ENCODE data around the gene IMMP2L.
"Not testable (repeated sequence)": the region's sequence is repeated elsewhere in the genome, so short reads cannot be mapped to it uniquely, and the experiment has no call there.

IMMP2L gene

DNA sequence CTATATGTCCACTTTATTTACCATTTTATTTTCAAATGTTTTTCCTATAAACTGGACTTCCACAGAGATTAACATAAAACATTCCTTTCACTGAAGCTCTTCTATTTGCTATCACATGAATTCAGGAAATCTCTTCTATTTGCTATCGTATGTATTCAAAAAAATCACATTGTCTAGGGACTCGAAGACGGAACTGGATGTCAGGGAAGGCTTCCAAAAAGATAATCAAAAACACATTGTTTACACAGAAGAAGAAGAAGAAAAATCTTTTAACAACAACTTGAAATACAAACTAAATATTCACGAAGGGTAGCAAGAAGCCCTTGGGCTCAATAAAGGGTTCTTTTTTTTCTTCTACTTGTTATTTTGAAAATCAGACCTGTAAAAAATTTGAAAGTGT lies 897.5 kb downstream of the IMMP2L start:
- DNase-seq = no peak

DNA sequence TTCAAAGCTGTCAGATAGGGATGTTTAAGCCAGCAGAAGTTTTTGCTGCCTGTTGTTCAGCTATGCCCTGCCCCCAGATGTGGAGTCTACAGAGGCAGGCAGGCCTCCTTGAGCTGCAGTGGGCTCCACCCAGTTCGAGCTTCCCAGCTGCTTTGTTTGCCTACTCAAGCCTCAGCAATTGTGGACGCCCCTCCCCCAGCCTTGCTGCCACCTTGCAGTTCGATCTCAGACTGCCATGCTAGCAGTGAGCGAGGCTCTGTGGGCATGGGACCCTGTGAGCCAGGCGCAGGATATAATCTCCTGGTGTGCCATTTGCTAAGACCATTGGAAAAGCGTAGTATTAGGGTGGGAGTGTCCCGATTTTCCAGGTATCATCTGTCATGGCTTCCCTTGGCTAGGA lies 901.7 kb downstream of the IMMP2L start:
- DNase-seq = not testable (repeated sequence)

GRCh38 chr7:110650328-110650727 lies 912.0 kb downstream of the IMMP2L start:
- DNase-seq = no peak

GRCh38 chr7:110647266-110647665 lies 915.0 kb downstream of the IMMP2L start:
- DNase-seq = no peak

DNA sequence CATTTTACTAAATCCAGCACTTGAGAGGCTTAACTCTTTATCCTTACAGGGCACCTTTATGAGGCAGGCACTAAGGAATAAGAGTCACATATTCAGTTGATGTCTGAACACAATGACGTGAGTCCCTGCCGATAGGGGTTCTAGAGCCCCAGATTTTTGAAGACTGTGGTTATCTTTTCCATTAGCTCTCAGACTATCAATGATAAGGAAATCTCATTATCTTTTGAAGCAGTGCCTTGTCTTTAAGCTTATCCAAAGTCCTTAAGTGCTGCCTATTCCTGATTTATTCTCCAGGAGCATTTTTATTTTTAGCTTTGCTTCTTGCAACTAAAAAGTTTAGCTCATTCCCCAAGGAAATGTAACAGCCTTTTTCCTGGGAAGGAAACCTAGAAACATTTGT lies 915.5 kb downstream of the IMMP2L start:
- no peak for DNase-seq

DNA sequence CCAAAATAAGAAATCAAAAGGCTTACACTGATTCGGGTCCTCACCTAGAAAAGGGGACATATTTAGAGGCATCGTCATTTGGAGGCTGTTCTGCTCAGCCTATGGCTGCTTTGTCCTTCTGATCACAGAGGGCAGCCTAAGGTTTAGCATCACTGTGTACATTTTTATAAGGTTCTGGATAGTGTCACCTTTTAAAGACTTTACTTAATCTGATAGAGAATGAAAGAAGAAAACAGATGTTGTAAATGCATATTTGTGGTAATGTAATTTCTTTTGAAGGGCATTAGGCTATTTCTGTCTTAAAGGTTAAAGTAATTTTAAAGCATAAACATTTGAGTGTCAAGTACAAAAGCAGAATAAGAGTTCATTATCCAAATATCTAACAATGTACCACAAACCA lies 916.7 kb downstream of the IMMP2L start:
- DNase-seq = no peak

DNA sequence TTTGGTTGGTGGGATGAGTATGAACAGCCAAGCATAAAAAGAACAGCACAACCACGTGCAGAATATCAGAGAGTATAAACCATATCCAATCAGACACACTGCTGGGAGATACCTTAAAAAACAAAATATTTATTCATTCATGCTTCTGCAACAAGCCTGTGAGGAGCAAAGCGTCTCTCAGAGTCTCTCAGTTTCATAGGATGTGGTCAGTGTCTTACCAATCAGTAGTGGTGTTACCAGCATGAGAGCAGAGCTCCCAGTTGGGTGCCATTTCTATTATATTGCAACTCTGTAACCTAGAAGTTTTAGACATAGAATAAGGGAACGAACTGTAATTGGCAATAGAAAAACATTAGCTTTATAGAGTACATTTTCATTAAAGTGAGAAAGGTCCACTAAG lies 917.2 kb downstream of the IMMP2L start:
- DNase-seq = no peak

DNA sequence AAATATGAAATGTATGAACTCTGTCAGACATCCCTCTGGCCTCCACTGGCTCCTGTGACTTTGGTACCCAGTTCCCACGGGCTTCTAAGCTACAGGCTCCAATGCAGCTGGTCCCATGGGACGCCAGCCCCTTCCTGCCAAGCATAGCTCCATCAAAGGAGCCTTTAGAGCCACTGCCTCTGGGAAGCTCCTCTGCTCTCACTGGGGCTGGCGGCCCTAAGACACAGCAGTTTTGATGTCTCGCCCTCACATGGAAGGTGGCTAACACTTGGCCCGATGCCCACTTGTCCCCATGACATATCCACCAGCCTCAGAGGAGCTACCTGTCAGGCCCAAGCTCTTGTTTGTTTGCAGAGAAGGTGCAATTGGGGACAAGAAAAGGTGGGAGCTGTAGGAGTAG lies 925.0 kb downstream of the IMMP2L start:
- DNase-seq = no peak

- no peak for DNase-seq
Observed at GRCh38 chr7:110633313-110633712, 929.0 kb downstream of the IMMP2L start.

DNA sequence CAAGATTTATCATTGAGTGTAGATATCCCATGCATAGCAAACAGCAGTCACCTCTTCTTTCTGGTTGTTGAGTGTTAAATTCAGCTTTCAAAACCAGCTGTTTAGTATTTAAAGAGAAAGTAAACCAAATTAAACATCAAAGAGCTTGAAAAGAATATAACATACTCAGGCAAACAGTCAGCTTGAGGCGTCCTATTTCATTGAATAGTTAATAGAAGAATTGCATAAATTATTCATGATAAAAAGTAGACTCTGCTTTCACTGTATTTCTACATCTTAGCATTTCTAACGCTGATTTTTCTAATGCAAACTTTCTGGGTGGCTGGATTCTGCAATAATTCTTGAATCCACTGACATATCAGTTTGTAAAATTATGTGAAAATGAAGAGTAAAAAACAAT lies 935.9 kb downstream of the IMMP2L start:
- no peak for DNase-seq

GRCh38 chr7:110625294-110625693 lies 937.0 kb downstream of the IMMP2L start:
- DNase-seq = no peak

- DNase-seq = no peak
Observed at GRCh38 chr7:110623436-110623835, 938.9 kb downstream of the IMMP2L start.

GRCh38 chr7:110621289-110621688 lies 941.0 kb downstream of the IMMP2L start:
- DNase-seq = no peak

DNA sequence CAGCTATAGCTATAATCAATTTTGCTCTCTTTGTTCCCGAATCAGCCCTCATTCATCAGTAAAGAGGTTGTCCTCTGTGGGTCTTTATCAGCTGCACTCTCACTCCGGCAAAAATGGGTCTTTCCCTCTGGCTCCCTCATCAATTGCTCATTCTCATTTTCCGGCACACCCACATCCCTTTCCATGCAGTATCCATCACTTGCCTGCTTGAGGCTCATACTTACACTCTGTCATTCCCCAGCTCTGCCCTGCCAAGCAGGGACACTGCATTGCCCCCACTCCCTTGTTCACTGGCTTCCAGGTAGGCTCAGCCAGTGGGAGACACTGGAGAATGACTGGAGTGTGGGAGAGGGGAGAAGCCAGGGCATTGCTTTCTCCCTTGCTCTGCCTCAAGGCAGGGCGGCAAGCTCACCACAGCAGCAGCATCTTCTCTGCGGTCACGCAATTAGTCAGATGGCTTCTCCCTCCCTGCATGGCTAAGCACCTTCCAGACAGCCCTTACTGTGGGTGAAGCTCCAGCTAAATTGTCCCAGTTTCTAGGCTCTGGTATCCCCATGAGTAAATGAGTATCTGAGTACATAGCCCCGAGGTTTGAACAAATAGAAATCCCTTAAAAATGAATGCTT lies 942.1 kb downstream of the IMMP2L start:
- DNase-seq = no peak

Measured in effector CD8-positive, alpha-beta T cell (primary cell).